ENCODE data around the gene STAT3.
"Not testable (repeated sequence)": the region's sequence is repeated elsewhere in the genome, so short reads cannot be mapped to it uniquely, and the experiment has no call there.

STAT3 gene

DNA sequence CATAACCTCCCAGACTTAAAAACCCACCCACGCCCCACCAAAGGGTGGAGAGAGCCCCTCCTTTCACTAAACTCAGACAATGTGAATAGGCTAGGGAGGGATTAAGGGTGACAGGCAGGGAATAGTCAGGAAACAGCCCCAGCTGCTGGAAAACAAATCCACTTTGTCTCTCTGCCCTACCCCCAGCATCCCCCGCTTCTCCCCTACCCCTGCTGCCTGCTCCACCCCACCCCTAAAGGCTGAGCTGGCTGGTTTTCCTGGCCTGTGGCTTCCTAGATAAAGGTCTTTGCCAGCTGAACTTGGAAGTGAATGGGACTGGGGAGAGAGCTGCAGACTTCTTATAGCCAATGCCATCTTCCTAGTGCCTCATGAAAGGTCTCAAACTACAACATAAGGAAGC is 19.8 kb upstream of the STAT3 start:
- DNase-seq: no peak

- peak; percentile 39 to 58 for DNase-seq
These were observed 19.1 kb upstream of the STAT3 start for GRCh38 chr17:42407289-42407836.

- no peak for DNase-seq
These were observed 18.5 kb upstream of the STAT3 start for GRCh38 chr17:42406615-42407288.

GRCh38 chr17:42405963-42406495 is 17.8 kb upstream of the STAT3 start:
- peak; percentile 62 to 74 for DNase-seq

DNA sequence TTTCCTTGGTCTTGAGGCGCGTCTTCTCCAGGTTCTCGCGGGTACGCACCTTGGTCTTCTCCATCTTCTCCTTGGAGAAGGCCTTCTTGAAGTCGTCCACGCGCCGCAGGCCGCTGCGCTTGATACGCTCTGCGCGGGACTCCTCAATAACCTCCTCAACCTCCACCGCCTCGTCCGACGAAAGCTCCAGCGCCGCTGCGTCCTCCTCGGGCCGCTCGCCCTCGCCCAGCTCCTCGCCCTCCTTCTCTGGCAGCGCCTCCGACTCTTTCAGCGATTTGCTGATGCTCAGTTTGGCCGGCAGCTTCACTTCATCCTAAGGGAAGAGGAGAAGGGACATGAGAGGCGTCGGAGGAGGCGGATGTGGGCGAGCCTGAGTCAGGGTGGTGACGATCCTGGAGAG is 16.8 kb upstream of the STAT3 start:
- no peak for DNase-seq

GRCh38 chr17:42404326-42405055 is 16.2 kb upstream of the STAT3 start:
- peak; percentile 51 to 58 for DNase-seq

DNA sequence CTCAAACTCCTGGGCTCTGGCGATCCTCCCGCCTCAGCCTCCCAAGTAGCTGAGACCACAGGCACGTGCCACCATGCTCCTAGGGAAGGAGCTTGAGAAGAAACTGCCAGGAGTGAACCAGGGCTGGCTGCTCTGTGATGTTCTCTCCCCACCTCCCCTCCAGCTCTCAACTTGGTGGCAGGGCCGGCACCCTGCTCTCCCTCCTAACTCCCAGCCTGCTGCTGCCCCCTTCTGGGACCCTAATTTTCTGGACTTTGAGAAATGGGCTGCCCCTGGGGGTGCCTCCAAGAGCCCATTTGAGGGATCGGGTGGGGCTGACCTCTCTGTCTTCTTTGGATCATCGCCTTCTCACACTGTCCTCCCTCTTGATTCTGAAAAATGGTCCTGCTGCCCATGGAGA is 14.9 kb upstream of the STAT3 start:
- DNase-seq: peak; percentile 42 to 45

DNA sequence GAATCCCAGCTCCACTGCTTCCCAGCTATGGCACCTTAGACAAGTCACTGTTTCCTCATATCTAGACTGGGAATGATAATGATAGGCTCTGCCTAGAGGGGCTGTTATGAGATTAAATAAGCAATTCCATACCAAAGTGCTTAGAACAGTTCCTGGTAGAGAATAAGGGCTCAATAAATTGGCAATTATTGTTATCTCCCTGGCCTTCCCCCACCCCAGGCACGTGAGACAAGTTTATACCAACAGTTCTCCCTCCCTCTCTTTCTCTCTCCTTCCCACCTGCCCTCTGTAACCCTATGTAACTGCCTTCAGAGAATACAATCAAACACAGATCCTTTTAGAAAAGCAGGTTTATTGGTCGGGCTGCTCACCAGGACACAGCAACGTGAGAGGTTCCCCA is 13.9 kb upstream of the STAT3 start:
- DNase-seq: no peak

DNA sequence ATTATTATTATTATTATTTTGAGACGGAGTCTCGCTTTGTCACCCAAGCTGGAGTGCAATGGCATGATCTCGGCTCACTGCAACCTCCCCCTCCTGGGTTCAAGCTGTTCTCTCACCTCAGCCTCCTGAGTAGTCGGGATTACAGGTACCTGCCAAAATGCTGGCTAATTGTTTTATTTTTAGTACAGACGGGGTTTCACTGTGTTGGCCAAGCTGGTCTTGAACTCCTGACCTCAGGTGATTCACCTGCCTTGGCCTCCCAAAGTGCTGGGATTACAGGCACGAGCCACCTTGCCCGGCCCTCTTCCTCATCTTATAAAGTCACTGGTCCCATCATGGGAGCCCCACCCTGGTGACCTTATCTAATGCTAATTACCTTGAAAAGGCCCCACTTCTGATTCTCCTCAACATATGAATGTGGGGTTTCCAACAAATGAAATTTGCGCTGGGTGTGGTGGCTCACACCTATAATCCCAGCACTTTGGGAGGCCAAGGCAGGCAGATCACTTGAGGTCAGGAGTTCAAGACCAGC is 12.7 kb upstream of the STAT3 start:
- DNase-seq: not testable (repeated sequence)

DNA sequence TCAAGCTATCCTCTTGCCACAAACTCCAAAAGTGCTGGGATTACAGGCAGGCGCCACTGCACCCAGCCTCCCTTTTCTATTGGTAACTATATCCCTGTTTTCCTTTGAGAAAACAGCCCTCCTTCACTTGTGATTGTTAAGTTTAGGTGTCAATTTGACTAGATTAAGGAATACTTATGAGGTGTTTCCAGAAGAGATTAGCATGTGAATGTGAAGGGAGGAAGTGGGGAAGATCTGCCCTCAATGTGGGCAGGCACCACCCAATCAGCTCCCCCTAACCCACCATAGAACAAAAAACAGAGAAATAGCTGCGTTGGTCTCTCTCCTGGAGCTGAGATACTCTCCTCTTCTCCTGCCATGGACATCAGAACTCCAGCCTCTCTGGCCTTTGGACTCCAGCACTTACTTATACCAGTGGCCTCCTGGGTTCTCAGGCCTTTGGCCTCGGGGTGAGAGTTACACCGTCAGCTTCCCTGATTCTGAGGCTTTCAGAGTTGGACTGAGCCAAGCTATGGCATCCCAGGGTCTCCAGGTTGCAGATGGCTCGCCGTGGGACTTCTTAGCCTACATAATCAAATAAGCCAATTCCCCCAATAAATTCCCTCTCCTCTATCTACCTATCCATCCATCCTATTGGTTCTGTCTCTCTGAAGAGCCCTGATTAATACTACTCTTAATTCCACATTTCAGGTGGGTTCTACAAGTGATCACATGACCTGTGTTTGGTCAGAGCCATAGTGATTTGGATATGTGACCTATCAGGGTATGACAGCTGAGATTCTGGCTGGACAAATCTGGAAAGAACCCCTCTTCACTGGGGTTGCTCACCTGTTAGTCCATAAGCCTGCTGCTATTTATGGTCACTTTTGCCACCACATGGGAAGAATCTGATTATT is 12.0 kb upstream of the STAT3 start:
- DNase-seq: no peak

DNA sequence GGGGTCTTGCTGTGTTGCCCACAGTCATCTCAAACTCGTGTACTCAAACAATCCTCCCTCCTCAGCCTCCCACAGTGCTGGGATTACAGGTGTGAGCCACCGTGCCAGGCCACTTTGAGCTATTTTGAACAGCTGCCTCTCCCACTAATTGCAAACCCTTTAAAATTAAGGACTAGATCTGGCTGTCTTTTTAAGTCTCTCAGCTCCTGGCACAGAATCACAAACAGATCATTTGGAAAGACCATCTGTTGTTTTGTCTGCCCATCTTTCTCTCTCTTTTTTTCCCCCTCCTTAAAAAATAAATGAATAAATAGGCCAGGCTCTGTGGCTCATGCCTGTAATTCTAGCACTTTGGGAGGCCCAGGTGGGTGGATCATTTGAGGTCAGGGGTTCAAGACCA is 10.9 kb upstream of the STAT3 start:
- DNase-seq: no peak

DNA sequence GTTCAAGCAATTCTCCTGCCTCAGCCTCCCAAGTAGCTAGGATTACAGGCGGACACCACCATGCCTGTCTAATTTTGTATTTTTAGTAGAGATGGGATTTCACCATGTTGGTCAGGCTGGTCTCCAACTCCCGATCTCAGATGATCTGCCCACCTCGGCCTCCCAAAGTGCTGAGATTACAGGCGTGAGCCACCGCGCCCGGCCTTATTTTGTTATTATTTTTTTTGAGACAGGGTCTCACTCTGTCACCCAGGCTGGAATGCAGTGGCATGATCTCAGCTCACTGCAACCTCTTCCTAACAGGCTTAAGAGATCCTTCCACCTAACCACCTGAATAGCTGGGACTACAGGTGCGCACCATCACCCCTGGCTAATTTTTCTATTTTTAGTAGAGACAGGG is 7.4 kb upstream of the STAT3 start:
- not testable (repeated sequence) for DNase-seq

- DNase-seq: no peak
These were observed 6.6 kb upstream of the STAT3 start for GRCh38 chr17:42394838-42395237.

DNA sequence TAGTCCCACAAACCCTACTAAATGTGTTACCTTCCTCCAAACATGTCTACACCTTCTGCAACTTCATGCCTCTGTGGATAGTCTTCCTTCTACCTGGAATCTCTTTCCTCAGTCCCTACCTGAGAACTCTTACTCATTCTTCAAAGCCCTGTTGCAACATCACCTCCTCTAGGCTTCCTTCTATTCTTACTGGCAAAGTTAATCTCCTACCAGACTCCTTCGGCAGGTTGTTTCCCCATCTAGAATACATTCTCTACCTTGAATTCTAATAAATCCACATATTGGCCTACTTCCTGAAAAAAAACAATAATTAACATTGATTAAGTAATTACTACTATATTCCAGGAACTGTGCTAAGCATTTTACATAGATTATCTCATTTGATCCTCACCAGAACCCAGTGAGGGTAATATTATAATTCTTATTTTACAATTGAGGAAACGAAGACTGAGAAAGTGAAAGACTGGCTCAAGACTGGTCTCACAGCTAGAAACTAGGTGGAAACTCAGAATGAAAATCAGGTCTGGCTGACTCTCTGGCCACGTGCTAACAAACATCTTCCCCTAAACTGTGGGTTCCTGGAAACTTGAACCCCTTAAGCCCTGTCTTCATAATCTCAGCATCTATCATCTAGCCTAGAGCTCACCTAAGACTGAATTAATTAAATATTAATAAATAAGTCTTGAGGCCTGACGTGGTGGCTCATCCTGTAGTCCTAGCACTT is 4.6 kb upstream of the STAT3 start:
- no peak for DNase-seq

DNA sequence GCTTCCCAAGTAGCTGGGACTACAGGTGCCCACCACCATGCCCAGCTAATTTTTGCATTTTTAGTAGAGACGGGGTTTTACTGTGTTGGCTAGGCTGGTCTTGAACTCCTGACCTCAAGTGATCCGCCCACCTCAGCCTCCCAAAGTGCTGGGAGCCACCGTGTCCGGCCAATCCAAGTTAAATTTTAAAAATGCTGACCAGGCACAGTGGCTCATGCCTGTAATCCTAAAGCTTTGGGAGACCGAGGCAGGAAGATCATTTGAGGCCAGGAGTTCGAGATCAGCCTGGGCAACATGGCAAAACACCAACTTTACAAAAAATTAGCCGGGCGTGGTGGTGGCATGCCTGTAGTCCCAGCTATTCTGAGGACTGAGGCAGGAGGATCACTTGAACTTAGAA is 3.2 kb upstream of the STAT3 start:
- not testable (repeated sequence) for DNase-seq

DNA sequence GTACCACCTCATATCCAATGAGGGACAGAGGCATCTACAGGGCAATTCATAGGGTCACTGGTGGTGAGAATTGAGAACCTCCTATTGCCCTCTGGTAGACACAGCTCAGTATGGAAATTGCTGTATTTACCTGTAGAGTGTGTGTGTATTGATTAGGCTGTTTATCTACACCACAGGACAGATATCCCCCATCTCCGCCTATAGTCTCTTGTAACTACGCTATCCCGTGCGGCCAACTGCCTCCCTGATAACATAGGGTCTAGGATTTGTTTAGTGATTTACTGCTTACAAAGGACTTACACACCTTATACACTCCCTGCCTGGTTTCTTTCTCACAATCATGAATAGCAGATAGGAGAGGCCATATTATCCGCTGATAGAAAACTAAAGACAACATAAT is 1.7 kb upstream of the STAT3 start:
- no peak for DNase-seq

DNA sequence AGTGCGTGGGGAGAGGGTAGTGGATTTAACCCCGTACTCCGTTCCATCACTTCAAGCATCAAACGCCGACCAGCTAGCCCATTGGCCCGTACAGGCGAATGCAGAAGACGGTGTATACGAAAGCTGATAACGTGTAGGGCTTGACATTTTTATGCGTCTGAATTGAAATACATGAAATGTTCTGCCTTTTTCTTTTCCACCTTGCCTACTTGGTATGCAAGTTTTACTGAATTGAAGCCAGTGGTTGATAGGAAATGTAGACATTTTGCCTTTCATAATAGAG is 834 bp upstream of the STAT3 start:
- DNase-seq: peak in 1 of 2 experiments; percentile 59

GRCh38 chr17:42387661-42388380 is 421 bp downstream of the STAT3 start:
- DNase-seq: peak; percentile 49 to 51

DNA sequence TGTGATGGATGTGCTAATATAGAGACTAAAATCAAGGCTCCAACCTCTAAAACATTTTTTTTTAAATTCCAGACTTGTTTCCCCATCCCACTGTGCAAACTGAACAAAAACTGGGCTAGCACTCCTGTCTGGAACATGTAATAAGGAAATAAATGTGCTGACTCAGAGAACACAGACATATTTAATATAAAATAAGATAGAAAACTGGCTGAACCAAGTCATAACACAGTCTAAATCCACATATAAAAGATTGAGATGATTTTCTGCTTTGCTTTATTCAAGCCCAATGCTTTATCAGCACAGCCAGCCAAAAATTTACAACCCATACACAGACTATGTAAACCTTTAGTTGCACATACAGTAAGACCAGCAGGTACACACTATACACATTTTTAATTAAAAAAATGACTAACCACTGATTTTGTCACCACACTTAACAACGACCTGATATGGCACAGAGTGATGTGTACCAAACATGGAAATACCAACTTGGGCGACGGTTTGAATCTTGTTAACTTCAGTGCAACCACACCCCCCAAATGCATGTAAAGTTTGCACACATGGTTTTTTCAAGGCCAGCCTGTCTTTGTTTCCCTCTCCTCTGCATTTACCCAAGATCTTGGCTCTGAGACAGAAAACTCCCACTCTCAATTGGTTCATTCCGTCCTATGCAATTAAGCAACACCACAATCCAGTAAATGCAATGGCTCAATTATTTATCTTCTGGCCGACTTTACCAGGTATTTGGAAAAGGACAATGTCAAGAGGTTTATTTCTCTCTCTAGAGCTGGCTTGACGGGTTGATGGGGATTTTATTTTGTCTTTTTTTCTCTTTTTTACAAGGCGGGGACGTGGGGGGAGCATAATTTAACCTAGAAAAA is 1.2 kb downstream of the STAT3 start:
- peak; percentile 52 to 61 for DNase-seq

GRCh38 chr17:42381898-42382297 is 6.3 kb downstream of the STAT3 start:
- DNase-seq: peak in 1 of 2 experiments; percentile 18

- DNase-seq: no peak
These were observed 7.3 kb downstream of the STAT3 start for GRCh38 chr17:42380935-42381334.

Data from Kasumi-1 (cell line).